ENCODE data around the gene DUSP18.

- TF ChIP-seq POLR2A (IDR thresholded peaks at IDR 0.05; ENCODE audit: low read depth, low read length) (no peak), RAD21 (IDR thresholded peaks at IDR 0.05; ENCODE audit: low read length) (no peak)
Observed at GRCh38 chr22:30702856-30703255, 35.2 kb upstream of the DUSP18 start.
